ENCODE data around the gene TYR.

DNA sequence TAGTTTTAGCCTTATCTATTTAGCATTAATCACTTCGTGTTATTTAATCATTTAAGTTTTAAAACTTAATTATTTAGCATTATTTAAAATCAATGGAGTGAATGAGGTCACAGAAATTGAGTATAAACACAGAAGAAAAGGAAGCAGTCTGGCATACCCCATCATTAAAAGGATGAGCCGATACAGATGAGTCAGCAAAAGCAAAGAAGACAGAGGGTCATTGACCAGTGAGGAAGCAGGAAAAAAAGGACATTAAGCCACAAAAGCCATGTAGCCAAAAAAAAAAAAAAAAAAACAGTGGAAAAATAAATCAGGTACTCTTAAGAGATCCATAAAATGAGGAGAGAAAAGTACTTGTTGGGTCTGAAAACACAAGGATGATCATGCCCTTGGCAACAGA, 71.5 kb downstream of the TYR start:
- TF ChIP-seq, protein P1, sequence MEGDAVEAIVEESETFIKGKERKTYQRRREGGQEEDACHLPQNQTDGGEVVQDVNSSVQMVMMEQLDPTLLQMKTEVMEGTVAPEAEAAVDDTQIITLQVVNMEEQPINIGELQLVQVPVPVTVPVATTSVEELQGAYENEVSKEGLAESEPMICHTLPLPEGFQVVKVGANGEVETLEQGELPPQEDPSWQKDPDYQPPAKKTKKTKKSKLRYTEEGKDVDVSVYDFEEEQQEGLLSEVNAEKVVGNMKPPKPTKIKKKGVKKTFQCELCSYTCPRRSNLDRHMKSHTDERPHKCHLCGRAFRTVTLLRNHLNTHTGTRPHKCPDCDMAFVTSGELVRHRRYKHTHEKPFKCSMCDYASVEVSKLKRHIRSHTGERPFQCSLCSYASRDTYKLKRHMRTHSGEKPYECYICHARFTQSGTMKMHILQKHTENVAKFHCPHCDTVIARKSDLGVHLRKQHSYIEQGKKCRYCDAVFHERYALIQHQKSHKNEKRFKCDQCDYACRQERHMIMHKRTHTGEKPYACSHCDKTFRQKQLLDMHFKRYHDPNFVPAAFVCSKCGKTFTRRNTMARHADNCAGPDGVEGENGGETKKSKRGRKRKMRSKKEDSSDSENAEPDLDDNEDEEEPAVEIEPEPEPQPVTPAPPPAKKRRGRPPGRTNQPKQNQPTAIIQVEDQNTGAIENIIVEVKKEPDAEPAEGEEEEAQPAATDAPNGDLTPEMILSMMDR (IDR thresholded peaks at IDR 0.05) = no peak
- TF ChIP-seq POLR2AphosphoS5 (IDR thresholded peaks at IDR 0.05; ENCODE audit: low read depth, low read length) = no peak
- no peak for TF ChIP-seq TCF7L2 (IDR thresholded peaks at IDR 0.05; ENCODE audit: low read depth, low read length)
- TF ChIP-seq, protein P2, sequence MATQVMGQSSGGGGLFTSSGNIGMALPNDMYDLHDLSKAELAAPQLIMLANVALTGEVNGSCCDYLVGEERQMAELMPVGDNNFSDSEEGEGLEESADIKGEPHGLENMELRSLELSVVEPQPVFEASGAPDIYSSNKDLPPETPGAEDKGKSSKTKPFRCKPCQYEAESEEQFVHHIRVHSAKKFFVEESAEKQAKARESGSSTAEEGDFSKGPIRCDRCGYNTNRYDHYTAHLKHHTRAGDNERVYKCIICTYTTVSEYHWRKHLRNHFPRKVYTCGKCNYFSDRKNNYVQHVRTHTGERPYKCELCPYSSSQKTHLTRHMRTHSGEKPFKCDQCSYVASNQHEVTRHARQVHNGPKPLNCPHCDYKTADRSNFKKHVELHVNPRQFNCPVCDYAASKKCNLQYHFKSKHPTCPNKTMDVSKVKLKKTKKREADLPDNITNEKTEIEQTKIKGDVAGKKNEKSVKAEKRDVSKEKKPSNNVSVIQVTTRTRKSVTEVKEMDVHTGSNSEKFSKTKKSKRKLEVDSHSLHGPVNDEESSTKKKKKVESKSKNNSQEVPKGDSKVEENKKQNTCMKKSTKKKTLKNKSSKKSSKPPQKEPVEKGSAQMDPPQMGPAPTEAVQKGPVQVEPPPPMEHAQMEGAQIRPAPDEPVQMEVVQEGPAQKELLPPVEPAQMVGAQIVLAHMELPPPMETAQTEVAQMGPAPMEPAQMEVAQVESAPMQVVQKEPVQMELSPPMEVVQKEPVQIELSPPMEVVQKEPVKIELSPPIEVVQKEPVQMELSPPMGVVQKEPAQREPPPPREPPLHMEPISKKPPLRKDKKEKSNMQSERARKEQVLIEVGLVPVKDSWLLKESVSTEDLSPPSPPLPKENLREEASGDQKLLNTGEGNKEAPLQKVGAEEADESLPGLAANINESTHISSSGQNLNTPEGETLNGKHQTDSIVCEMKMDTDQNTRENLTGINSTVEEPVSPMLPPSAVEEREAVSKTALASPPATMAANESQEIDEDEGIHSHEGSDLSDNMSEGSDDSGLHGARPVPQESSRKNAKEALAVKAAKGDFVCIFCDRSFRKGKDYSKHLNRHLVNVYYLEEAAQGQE (IDR thresholded peaks at IDR 0.05; ENCODE audit: insufficient read depth in 1 of 2, low read depth in 2 of 2, low read length in 1 of 2) = no peak
- TF ChIP-seq SIN3A (IDR thresholded peaks at IDR 0.05; ENCODE audit: borderline replicate concordance, insufficient read depth, low read depth, low read length) = no peak
